Ascending aorta (tissue), 2 donors: ENCODE data around the gene ZSCAN30. TPM values are rescaled to one million over a fixed set of nuclear protein-coding genes. Genes with fewer than 3 reads are reported as not detected.

ENCODE experiments used
- DNase-seq, 2 donors: peaks; one replicate each; pipeline ENCODE4 v3.0.0-alpha.2; 2019; ENCODE audit warnings: low spot score in 2 of 2
- H3K27ac ChIP-seq, 2 donors: fragments of 200-600 bp; sonication (generic); one replicate each; pipeline ENCODE4 v1.5.1; 2016 to 2017; ENCODE audit warnings: mild to moderate bottlenecking in 1 of 2
- H3K27me3 ChIP-seq: fragments of 200-600 bp; sonication (generic); one replicate; pipeline ENCODE4 v1.5.1; 2017
- H3K36me3 ChIP-seq, 2 donors: fragments of 200-600 bp; sonication (generic); one replicate each; pipeline ENCODE4 v1.5.1; 2016
- H3K4me1 ChIP-seq, 2 donors: fragments of 200-600 bp; sonication (generic); one replicate each; pipeline ENCODE4 v1.5.1; 2016 to 2017; ENCODE audit warnings: mild to moderate bottlenecking in 1 of 2
- H3K4me3 ChIP-seq, 2 donors: fragments of 200-600 bp; sonication (generic); one replicate each; pipeline ENCODE4 v1.5.1; 2016 to 2017; ENCODE audit warnings: mild to moderate bottlenecking in 1 of 2
- H3K9me3 ChIP-seq, 2 donors: fragments of 200-600 bp; sonication (generic); one replicate each; pipeline ENCODE4 v1.5.1; 2016
- CTCF ChIP-seq, 3 experiments: fragments of 200-600 bp in 2 of 3; fragments of 450-650 bp in 1 of 3; sonication (generic) in 2 of 3; IDR thresholded peaks; one replicate each; pipeline ENCODE4 v1.5.1; 2016 to 2019; ENCODE audit warnings: antibody characterized with exemption in 3 of 3, mild to moderate bottlenecking in 1 of 3, moderate library complexity in 1 of 3
- intact Hi-C: fragments of 100-400 bp; cut with DNase I; formaldehyde crosslinking; loops from one replicate; pipeline ENCODE4 v1.15.1; 2023
- total RNA-seq: library from RNA; depleted of rRNA; stranded (reverse); fragments of >200 nt; gene quantifications from one replicate; pipeline ENCODE4 v1.1.0, GENCODE V29; 2016

The ZSCAN30 gene
- total RNA-seq, 1 donor from 2014 or later, result 7.5 TPM

- Histone ChIP-seq H3K36me3 (peaks cover 12 to 29% of the 10 kb centered on the region in 2 donors), H3K27me3 (no peaks in the 10 kb centered on the region), H3K4me1 (no peaks in the 10 kb centered on the region), H3K27ac (no peak overlapping the region), H3K4me3 (no peak overlapping the region), H3K9me3 (peaks cover 33 to 88% of the 10 kb centered on the region in 2 donors)
- no peak for TF ChIP-seq CTCF (IDR thresholded peaks at IDR 0.05)
- no peak for DNase-seq
- intact Hi-C loops, result no loop called here
Measured at GRCh38 chr18:35311496-35311895, 21.5 kb upstream of the ZSCAN30 start.

- no peak overlapping the region for H3K27ac ChIP-seq
- H3K27me3 ChIP-seq, result no peaks in the 10 kb centered on the region
- DNase-seq, result no peak
- TF ChIP-seq CTCF (IDR thresholded peaks at IDR 0.05), result no peak
- no peak overlapping the region for H3K4me3 ChIP-seq
- peaks cover 67 to 97% of the 10 kb centered on the region in 2 donors for H3K9me3 ChIP-seq
- intact Hi-C loops, result no loop called here
- H3K4me1 ChIP-seq, result no peaks in the 10 kb centered on the region
- H3K36me3 ChIP-seq, result peaks cover 44 to 76% of the 10 kb centered on the region in 2 donors
Measured at GRCh38 chr18:35306588-35307250, 16.7 kb upstream of the ZSCAN30 start.

- no peaks in the 10 kb centered on the region for H3K27me3 ChIP-seq
- intact Hi-C loops, result loop anchor here (5.0 kb wide), 1 partner anchor 36 kb away; no protein-coding TSS in a partner anchor
- H3K4me3 ChIP-seq, result no peak overlapping the region
- no peak overlapping the region for H3K27ac ChIP-seq
- peaks cover 65 to 97% of the 10 kb centered on the region in 2 donors for H3K9me3 ChIP-seq
- H3K36me3 ChIP-seq, result peaks cover 44 to 91% of the 10 kb centered on the region in 2 donors
- TF ChIP-seq CTCF (IDR thresholded peaks at IDR 0.05), result no peak
- H3K4me1 ChIP-seq, result no peaks in the 10 kb centered on the region
- no peak for DNase-seq
Measured at GRCh38 chr18:35303610-35304009, 13.6 kb upstream of the ZSCAN30 start.

DNA sequence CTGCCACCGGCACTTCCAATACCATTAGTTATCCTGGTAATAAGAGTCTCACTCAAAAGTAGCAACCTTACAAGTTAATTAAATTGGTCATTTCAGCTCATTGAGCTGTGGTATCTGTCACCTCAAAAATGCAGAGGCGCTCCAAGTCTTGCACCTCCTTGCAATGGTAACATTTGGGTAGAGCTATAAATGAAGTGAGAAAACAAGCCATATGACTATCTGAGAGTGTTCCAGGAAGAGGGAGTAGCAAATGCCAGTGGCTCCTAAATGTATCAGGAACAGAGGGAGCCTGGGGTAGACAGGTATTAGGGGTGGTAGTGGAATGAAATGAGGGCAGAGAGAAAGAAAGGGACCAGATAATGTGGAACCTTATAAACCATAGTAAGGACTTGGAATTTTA is 6.0 kb upstream of the ZSCAN30 start:
- Histone ChIP-seq H3K27me3 (no peaks in the 10 kb centered on the region), H3K27ac (no peak overlapping the region), H3K4me1 (peaks cover under 1 to 8% of the 10 kb centered on the region in 2 donors), H3K36me3 (peaks cover 3 to 48% of the 10 kb centered on the region in 2 donors), H3K9me3 (peaks cover 3 to 33% of the 10 kb centered on the region in 2 donors), H3K4me3 (no peak overlapping the region)
- intact Hi-C loops, result no loop called here
- no peak for DNase-seq
- no peak for TF ChIP-seq CTCF (IDR thresholded peaks at IDR 0.05)

DNA sequence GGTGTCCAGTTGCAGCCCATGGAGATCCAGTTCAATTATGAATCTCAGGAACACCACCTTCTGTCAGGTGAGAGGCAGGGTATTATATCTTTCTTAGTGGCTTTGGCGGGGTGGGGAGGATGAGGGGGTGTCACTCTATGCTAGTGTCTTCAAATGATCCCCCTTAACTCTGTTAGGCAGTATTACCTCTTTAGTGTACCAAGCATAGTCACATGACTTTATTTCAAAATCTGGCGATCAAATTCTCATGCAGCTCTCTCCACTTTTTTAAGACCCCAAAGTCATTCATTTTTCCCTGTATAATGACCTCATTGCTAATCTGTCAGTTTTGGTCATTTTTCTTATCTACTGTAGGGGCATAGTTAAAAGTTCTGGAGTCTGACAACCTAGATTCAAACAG is 1.1 kb upstream of the ZSCAN30 start:
- DNase-seq, result no peak
- no peak for TF ChIP-seq CTCF (IDR thresholded peaks at IDR 0.05)
- H3K36me3 ChIP-seq, result peaks cover 3 to 16% of the 10 kb centered on the region in 2 donors
- peaks cover 3 to 11% of the 10 kb centered on the region in 2 donors for H3K4me1 ChIP-seq
- intact Hi-C loops, result loop anchor here (2.0 to 5.0 kb wide), 2 partner anchors 206 to 682 kb away; partner anchors contain the start of genes INO80C and RMP24
- no peaks in the 10 kb centered on the region for H3K9me3 ChIP-seq
- peak overlapping the region; percentile 73 to 86 for H3K4me3 ChIP-seq
- H3K27ac ChIP-seq, result no peak overlapping the region
- H3K27me3 ChIP-seq, result no peaks in the 10 kb centered on the region
